HepG2 (cell line): ENCODE measurements around the gene MLST8. TPM values are rescaled to one million over a fixed set of nuclear protein-coding genes. Genes with fewer than 3 reads are reported as not detected.

Experiments
- ARID5B ChIP-seq: IDR thresholded peaks from 2 replicates; pipeline ENCODE4 v1.4.0; 2020; ENCODE audit warnings: mild to moderate bottlenecking, missing genetic modification reagents
- CC2D1A ChIP-seq: sonication (generic); formaldehyde crosslinking; IDR thresholded peaks from 2 replicates; pipeline ENCODE4 v1.8.1; 2023; ENCODE audit warnings: mild to moderate bottlenecking, missing genetic modification reagents
- E2F1 ChIP-seq: sonication (generic); formaldehyde crosslinking; IDR thresholded peaks from 2 replicates; pipeline ENCODE4 v1.5.0; 2020; ENCODE audit warnings: missing genetic modification reagents
- MATR3 ChIP-seq: sonication (generic); formaldehyde crosslinking; IDR thresholded peaks from 2 replicates; pipeline ENCODE4 v1.4.0; 2020; ENCODE audit warnings: missing genetic modification reagents
- SRY ChIP-seq: sonication (generic); formaldehyde crosslinking; IDR thresholded peaks from 2 replicates; pipeline ENCODE4 v1.8.0; 2022; ENCODE audit warnings: mild to moderate bottlenecking, missing genetic modification reagents
- SYNCRIP ChIP-seq: fragments of 200-400 bp; formaldehyde crosslinking; IDR thresholded peaks from 2 replicates; pipeline ENCODE4 v1.6.1; 2018; ENCODE audit warnings: mild to moderate bottlenecking, low read depth, low read length; ENCODE audit not compliant: insufficient read depth
- TARDBP ChIP-seq: sonication (generic); formaldehyde crosslinking; IDR thresholded peaks from 2 replicates; pipeline ENCODE4 v1.8.0; 2022; ENCODE audit warnings: mild to moderate bottlenecking, missing genetic modification reagents
- THAP7 ChIP-seq: sonication (generic); formaldehyde crosslinking; IDR thresholded peaks from 2 replicates; pipeline ENCODE4 v1.8.1; 2023; ENCODE audit warnings: mild to moderate bottlenecking, missing genetic modification reagents
- ZBTB33 ChIP-seq: sonication (generic); formaldehyde crosslinking; IDR thresholded peaks from 2 replicates; pipeline ENCODE4 v1.4.0; 2020; ENCODE audit warnings: missing genetic modification reagents
- ZNF136 ChIP-seq: sonication (generic); formaldehyde crosslinking; IDR thresholded peaks from 2 replicates; pipeline ENCODE4 v1.8.1; 2022; ENCODE audit warnings: low read depth, mild to moderate bottlenecking, moderate library complexity, missing genetic modification reagents
- ZNF232 ChIP-seq: sonication (generic); formaldehyde crosslinking; IDR thresholded peaks from 2 replicates; pipeline ENCODE4 v1.4.0; 2020; ENCODE audit warnings: missing genetic modification reagents, borderline replicate concordance
- ZNF317 ChIP-seq: sonication (generic); formaldehyde crosslinking; IDR thresholded peaks from 2 replicates; pipeline ENCODE4 v1.5.0; 2020; ENCODE audit warnings: mild to moderate bottlenecking, missing genetic modification reagents
- ZNF672 ChIP-seq: sonication (generic); formaldehyde crosslinking; IDR thresholded peaks from 2 replicates; pipeline ENCODE4 v1.8.1; 2022; ENCODE audit warnings: missing genetic modification reagents
- ZNF775 ChIP-seq: sonication (generic); formaldehyde crosslinking; IDR thresholded peaks from 2 replicates; pipeline ENCODE4 v1.4.0; 2020; ENCODE audit warnings: missing genetic modification reagents, mild to moderate bottlenecking, moderate library complexity, borderline replicate concordance
- ZSCAN25 ChIP-seq: sonication (generic); formaldehyde crosslinking; IDR thresholded peaks from 2 replicates; pipeline ENCODE4 v1.8.0; 2022; ENCODE audit warnings: mild to moderate bottlenecking, missing genetic modification reagents
- polyA plus RNA-seq, 8 experiments: library from polyadenylated mRNA; depleted of rRNA in 3 of 8; stranded (reverse) in 7 of 8; unstranded in 1 of 8; fragments of >200 nt; fragmentation: Illumina TruSeq in 4 of 8; extraction: Trizol in 4 of 8; gene quantifications; 2 replicates each; pipeline versions ENCODE4 v1.2.1 to v1.2.3, GENCODE V29; 2011 to 2016; ENCODE audit warnings: low read depth in 4 of 8, missing spikeins in 1 of 8, mixed read lengths in 1 of 8; ENCODE audit not compliant: insufficient read depth in 1 of 8
- total RNA-seq, 5 experiments: library from RNA; depleted of rRNA; stranded (reverse); fragments of >200 nt; fragmentation: Illumina TruSeq; extraction: Trizol; gene quantifications; 2 replicates each; pipeline ENCODE4 v1.2.3, GENCODE V29; 2016; ENCODE audit warnings: low read depth in 1 of 5

The MLST8 gene
- total and polyA plus RNA-seq, 2 of the 13 experiments (the other 11 are each of a cell fraction or from before 2014, with no cell fraction given): 30.8 to 72.7 TPM

GRCh38 chr16:2155977-2156848 lies 49.0 kb upstream of the MLST8 start (continued):
- no peak for TF ChIP-seq ZNF317
- TF ChIP-seq TARDBP (CRISPR knock-in tag): no peak
- TF ChIP-seq ZNF775 (CRISPR knock-in tag): no peak
- TF ChIP-seq ZNF672: no peak
- TF ChIP-seq ZSCAN25 (CRISPR knock-in tag): no peak
- TF ChIP-seq E2F1 (CRISPR knock-in tag): no peak
- TF ChIP-seq ARID5B (CRISPR knock-in tag): no peak
- no peak for TF ChIP-seq ZBTB33 (CRISPR knock-in tag)
- TF ChIP-seq ZNF232 (CRISPR knock-in tag): no peak
- TF ChIP-seq ZNF136: no peak
- TF ChIP-seq SYNCRIP: no peak
- no peak for TF ChIP-seq THAP7
- no peak for TF ChIP-seq CC2D1A (CRISPR knock-in tag)
- no peak for TF ChIP-seq SRY (CRISPR knock-in tag)
- TF ChIP-seq MATR3: no peak
